HEK293T (cell line): Measurements from ENCODE around the gene NDOR1.

Experiments
- ARNT ChIP-seq: fragments of 450-650 bp; IDR thresholded peaks from 2 replicates; pipeline ENCODE4 v1.6.1; 2017; ENCODE audit warnings: mild to moderate bottlenecking
- ELF4 ChIP-seq: fragments of 450-650 bp; IDR thresholded peaks from 2 replicates; pipeline ENCODE4 v1.6.1; 2017; ENCODE audit warnings: antibody characterized with exemption
- FOXK2 ChIP-seq: fragments of 450-650 bp; IDR thresholded peaks from 2 replicates; pipeline ENCODE4 v1.6.1; 2016; ENCODE audit warnings: mild to moderate bottlenecking
- FOXM1 ChIP-seq: fragments of 450-650 bp; IDR thresholded peaks from 2 replicates; pipeline ENCODE4 v1.6.1; 2017; ENCODE audit warnings: mild to moderate bottlenecking, borderline replicate concordance
- HDGF ChIP-seq: fragments of 450-650 bp; IDR thresholded peaks from 2 replicates; pipeline ENCODE4 v1.6.1; 2017; ENCODE audit warnings: antibody characterized with exemption, borderline replicate concordance
- ZNF384 ChIP-seq: fragments of 450-650 bp; IDR thresholded peaks from 2 replicates; pipeline ENCODE4 v1.6.1; 2016

- TF ChIP-seq FOXK2 (no peak), ARNT (no peak), FOXM1 (no peak), HDGF (no peak), ELF4 (no peak), ZNF384 (no peak)
Measured at GRCh38 chr9:137220317-137221094, 15.0 kb downstream of the NDOR1 start.
